ENCODE results near the gene DMXL1.

The DMXL1 gene

DNA sequence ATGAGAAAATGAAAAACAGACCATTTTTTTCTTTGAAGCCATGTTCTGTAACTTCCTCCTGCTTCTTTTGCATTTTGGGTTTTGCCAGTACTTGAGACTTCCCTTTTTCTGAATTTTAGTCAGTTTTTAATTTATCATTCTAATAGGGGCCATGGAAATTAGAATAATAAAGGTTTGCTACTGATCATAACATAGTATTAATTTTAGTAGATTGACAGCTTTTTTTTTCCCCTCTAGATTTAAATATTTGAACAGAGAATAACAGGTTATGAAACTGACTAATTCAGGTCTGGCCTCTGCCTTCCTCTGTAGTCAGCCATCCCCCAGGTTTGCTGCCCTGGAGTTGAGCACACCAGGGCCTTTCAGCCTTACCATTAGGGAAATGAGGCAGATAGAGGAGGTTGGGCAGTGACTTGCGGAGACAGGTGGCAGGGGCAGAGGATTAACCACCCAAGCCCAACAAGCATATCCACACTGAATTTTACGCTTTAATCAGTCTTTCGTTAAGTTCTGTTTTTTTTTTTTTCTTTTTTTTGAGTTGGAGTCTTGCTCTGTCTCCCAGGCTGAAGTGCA, 204.8 kb downstream of the DMXL1 start:
- TF ChIP-seq TAF1 (IDR thresholded peaks at IDR 0.05; ENCODE audit: borderline replicate concordance, insufficient read depth, low read length): no peak

- TF ChIP-seq, protein P1, sequence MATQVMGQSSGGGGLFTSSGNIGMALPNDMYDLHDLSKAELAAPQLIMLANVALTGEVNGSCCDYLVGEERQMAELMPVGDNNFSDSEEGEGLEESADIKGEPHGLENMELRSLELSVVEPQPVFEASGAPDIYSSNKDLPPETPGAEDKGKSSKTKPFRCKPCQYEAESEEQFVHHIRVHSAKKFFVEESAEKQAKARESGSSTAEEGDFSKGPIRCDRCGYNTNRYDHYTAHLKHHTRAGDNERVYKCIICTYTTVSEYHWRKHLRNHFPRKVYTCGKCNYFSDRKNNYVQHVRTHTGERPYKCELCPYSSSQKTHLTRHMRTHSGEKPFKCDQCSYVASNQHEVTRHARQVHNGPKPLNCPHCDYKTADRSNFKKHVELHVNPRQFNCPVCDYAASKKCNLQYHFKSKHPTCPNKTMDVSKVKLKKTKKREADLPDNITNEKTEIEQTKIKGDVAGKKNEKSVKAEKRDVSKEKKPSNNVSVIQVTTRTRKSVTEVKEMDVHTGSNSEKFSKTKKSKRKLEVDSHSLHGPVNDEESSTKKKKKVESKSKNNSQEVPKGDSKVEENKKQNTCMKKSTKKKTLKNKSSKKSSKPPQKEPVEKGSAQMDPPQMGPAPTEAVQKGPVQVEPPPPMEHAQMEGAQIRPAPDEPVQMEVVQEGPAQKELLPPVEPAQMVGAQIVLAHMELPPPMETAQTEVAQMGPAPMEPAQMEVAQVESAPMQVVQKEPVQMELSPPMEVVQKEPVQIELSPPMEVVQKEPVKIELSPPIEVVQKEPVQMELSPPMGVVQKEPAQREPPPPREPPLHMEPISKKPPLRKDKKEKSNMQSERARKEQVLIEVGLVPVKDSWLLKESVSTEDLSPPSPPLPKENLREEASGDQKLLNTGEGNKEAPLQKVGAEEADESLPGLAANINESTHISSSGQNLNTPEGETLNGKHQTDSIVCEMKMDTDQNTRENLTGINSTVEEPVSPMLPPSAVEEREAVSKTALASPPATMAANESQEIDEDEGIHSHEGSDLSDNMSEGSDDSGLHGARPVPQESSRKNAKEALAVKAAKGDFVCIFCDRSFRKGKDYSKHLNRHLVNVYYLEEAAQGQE (IDR thresholded peaks at IDR 0.05; ENCODE audit: insufficient read depth in 1 of 2, low read depth in 2 of 2, low read length in 2 of 2): no peak
- TF ChIP-seq TAF1 (IDR thresholded peaks at IDR 0.05; ENCODE audit: borderline replicate concordance, insufficient read depth, low read length) (no peak), POLR2AphosphoS5 (IDR thresholded peaks at IDR 0.05; ENCODE audit: low read depth, low read length) (no peak), SIN3A (IDR thresholded peaks at IDR 0.05; ENCODE audit: borderline replicate concordance, insufficient read depth, low read length) (no peak), FOXP2 (optimal IDR thresholded peaks at IDR 0.05; ENCODE audit: borderline replicate concordance, extremely low read depth, extremely low read length, insufficient read depth) (no peak)
These were observed 206.1 kb downstream of the DMXL1 start for GRCh38 chr5:119276978-119277377.

GRCh38 chr5:119279093-119279492, 208.2 kb downstream of the DMXL1 start:
- TF ChIP-seq POLR2AphosphoS5 (IDR thresholded peaks at IDR 0.05; ENCODE audit: low read depth, low read length): no peak
- no peak for TF ChIP-seq SIN3A (IDR thresholded peaks at IDR 0.05; ENCODE audit: borderline replicate concordance, insufficient read depth, low read length)
- TF ChIP-seq TAF1 (IDR thresholded peaks at IDR 0.05; ENCODE audit: borderline replicate concordance, insufficient read depth, low read length): no peak
- no peak for TF ChIP-seq FOXP2 (optimal IDR thresholded peaks at IDR 0.05; ENCODE audit: borderline replicate concordance, extremely low read depth, extremely low read length, insufficient read depth)
- TF ChIP-seq, protein P1 (IDR thresholded peaks at IDR 0.05; ENCODE audit: insufficient read depth in 1 of 2, low read depth in 2 of 2, low read length in 2 of 2): no peak

- TF ChIP-seq, protein P1 (IDR thresholded peaks at IDR 0.05; ENCODE audit: insufficient read depth in 1 of 2, low read depth in 2 of 2, low read length in 2 of 2): no peak
- no peak for TF ChIP-seq FOXP2 (optimal IDR thresholded peaks at IDR 0.05; ENCODE audit: borderline replicate concordance, extremely low read depth, extremely low read length, insufficient read depth)
- no peak for TF ChIP-seq SIN3A (IDR thresholded peaks at IDR 0.05; ENCODE audit: borderline replicate concordance, insufficient read depth, low read length)
- TF ChIP-seq POLR2AphosphoS5 (IDR thresholded peaks at IDR 0.05; ENCODE audit: low read depth, low read length): no peak
- TF ChIP-seq TAF1 (IDR thresholded peaks at IDR 0.05; ENCODE audit: borderline replicate concordance, insufficient read depth, low read length): no peak
These were observed 209.5 kb downstream of the DMXL1 start for GRCh38 chr5:119280380-119280779.

DNA sequence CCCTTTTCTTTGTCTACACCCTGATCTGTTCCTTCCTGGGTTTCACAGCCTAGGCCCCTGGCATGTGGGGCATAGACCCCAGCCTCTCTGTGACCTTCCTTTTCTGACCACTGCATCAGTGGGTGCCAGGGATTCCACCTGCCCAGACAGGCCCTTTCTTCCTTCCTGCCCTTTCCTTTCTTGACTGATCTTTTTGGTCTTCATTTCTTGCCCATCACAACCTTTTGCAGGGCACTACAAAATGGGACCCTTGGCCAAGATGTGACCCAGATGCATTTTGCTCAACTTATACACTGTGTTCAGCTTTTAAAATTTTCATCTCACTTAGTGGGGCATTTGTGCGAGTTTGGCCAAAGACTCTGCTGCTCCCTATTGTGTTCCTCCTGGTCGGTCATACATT, 211.7 kb downstream of the DMXL1 start:
- TF ChIP-seq, protein P1 (IDR thresholded peaks at IDR 0.05; ENCODE audit: insufficient read depth in 1 of 2, low read depth in 2 of 2, low read length in 2 of 2): no peak
- no peak for TF ChIP-seq FOXP2 (optimal IDR thresholded peaks at IDR 0.05; ENCODE audit: borderline replicate concordance, extremely low read depth, extremely low read length, insufficient read depth)
- TF ChIP-seq POLR2AphosphoS5 (IDR thresholded peaks at IDR 0.05; ENCODE audit: low read depth, low read length): no peak
- no peak for TF ChIP-seq TAF1 (IDR thresholded peaks at IDR 0.05; ENCODE audit: borderline replicate concordance, insufficient read depth, low read length)
- TF ChIP-seq SIN3A (IDR thresholded peaks at IDR 0.05; ENCODE audit: borderline replicate concordance, insufficient read depth, low read length): no peak

All from PFSK-1 (cell line).